ENCODE data around the gene GUCY2D.
"Not testable (repeated sequence)": the region's sequence is repeated elsewhere in the genome, so short reads cannot be mapped to it uniquely, and the experiment has no call there.

The GUCY2D gene

DNA sequence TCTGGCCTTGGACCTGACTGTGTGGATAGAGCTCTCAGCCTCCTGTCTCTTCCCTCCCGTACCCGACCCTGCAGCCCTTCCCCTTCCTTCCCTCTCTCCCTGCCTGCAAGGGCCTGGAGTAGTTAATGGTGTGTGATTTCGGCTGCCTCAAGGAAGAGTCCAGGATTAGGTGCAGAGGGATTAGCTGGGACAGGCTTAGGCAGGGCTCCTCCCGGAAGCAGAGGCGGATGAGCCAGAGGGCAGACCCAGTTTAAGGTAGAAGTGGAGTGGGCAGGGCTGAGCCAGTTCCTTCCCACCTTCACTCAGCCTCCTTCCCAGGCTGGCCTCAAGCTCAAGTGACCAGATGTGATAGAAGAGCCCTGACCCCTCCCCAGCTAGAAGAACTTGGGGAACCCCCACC is 16.8 kb downstream of the GUCY2D start:
- DNase-seq = no peak

DNA sequence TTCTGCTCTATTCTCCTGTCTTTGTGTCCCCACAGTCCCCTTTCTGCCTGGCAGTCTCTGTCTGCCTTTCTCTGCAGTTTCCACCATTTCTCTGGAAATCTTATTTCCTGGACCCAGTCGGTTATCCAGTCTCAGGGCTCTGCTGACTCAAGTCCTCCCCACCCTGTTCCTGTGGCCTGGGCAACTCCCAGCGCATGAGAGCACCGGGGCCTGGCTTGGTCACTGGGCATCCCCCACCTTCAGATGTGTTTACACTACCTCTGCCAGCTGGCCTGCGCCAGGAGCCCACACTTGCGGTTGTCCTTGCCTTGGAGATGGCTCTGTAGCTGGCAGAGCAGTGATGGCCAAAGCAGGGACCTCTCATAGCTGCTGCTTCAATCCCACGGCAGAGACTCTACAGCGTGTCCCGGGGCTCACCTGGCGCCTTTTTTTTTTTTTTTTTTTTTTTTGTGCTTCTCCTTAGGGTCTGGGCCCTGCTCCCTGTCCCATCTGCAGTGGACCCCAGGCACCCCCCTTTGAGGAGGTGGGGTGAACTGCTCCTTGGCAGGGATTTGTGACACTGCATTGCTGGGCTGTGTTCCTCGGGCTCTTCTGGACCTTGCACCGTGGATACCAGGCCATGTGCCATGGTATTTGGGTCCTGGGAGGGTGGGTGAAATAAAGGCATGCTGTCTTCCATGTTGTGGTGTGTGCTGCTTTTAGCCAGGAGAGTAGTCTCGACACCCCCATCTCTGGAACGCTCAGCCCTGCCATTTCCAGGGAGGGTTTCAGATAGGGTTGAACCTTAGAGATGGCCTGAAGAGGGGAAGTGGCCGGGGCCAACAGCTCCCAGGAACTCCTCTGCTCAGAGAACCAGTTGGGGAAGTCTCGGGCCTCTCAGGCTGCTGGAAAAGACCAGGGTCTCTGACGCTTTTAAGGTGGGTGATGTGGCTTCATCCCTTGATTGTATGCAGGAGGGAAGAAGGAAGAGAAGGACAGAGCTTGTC is 17.5 kb downstream of the GUCY2D start:
- no peak for DNase-seq

DNA sequence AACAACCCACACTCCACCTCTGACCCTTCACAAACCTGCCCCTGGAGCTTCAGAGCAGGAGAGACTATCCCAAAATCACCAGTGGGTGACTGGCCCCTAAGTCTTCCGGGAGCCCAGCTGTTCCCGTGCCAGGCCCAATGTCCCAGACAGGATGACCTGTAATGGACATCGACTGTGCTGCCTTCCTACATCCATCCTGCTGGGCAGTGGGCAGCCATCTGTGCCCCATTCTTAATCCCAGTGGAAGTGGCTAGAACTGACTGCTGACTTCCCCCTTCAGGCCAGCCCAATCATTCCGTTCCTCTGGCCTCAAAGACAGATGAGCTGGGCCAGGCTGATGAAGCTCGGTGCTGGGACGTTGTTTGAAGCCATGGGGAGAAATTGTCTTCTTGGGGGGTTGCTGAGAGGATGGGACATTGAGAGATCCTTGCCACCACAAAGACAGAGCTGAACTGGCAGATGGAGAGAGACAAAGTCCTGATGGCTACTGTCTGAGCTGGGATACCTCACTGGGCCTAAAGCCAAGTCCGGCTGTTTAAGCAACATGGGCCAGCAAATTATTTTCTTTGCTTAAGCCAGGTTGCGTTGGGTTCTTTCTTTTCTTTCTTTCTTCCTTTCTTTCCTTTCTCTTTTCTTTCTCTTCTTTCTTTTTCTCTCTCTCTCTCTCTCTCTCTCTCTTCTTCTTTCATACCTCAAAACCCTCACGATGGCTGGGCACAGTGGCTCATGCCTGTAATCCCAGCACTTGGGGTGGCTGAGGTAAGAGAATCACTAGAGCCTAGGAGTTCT is 18.6 kb downstream of the GUCY2D start:
- no peak for DNase-seq

DNA sequence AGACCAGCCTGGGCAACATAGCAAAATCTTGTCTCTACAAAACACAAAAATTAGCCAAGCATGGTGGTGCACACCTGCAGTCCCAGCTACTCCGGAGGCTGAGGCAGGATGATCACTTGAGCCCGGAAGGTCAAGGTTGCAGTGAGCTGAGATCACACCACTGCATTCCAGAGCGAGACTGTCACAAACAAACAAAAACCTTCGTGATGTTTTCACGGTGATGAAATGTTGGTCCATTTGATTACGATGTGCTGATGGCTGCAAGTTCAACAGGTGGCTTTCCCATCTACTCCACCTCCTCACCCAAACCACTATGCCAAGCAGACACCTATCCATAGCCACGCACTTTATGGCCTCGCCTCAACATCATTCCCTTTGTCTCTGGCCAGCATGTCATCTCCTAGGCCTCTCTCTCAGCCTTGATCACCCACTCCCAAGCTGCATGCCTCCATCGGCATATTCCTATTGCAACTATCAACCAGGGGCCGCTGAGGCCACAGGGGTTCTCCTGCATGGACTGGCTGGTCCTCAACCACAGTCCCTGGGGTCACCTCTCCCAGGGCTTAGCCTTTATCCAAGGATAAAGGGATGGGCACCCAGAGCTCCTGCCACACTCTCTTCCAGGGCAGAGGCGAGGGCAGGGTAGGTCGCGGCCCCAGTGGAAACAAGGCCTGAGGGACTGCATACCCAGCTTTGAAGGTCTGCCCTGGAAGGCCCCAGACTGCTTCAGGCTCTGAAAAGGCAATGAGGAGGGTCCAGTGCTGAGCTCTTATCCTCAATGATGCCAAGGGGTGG is 19.3 kb downstream of the GUCY2D start:
- DNase-seq = no peak

DNA sequence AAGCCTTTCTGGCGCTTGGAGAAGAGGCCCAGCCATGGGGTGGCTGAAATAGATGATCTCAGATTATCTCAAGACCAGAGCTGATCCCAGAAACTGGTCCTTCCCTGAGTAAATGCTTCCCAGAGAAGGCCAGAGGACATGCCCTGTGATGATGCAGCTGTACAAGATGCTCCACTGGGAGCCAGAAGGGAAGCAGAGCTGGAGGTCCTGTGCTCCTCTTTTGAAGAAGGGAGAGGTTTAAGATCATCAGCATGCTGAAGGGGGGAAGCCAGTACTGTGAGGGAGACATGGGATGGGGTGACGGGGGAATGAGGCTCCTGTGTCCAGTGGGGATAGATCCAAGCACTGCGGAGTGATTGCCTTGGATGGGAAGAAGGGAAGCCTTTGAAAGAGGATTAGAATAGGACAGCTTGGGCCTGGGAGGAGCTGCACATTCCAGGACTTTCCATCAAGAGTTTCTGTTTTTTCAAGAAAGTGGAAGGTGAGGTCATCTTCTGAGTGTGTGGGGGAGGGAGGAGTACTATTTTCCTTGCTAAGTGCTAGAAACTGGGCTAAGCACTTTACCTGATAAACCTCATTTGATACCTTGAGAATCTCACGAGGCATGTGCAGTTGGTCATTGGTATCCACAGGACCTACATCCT is 20.1 kb downstream of the GUCY2D start:
- no peak for DNase-seq

DNA sequence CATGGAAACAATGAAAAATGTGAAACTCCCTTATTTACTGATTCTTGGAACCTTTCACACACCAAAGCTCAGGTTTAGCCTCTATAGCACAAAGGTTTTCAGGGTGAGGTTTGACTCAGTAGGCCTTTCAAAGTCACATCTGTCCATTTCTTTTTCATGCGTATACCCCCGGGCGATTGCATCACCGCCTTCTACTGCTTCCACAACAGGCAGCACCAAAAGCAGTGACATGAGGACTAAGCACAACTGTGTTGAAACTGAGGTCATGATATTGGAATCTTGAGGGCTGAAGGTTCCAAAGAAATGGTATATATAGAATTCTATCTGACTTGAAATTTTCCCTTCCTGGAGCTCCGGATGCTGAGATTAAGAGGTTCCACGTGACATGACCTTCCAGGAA is 21.7 kb downstream of the GUCY2D start:
- DNase-seq = not testable (repeated sequence)

DNA sequence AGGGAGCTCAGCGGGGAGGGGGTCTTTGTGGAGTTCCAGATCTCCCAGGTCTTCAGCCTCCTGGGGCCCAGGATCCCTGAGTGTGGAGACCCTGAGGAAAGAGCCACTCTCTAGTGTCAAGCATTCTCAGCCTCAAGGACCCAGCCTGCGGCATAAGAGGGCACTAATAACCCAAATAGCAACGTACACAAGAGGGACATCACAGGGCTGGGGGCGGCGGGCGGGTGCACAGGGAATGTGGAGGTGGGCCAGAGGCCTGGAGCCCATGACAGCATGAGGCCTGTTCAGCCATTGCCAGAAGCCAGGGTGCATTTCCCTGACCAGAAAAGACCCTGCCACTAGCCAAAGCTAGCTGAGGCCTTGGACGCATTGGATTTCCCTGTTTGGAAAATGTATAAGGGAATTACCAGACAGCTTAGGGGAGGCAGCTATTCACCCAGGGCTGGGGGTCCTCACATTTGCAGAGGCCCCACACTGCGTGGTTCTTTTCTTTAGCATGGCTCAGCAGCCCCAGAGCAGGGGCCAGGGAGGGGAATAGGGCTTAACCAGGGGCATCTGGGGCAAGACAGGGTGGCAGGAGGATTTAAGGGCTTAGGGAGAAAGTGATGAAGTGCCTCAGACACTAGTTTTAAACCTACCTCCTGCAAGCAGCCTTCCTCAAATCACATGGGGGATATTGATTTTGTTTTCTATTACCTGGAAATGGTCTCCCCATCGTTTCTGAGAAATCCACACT is 22.9 kb downstream of the GUCY2D start:
- DNase-seq = no peak

DNA sequence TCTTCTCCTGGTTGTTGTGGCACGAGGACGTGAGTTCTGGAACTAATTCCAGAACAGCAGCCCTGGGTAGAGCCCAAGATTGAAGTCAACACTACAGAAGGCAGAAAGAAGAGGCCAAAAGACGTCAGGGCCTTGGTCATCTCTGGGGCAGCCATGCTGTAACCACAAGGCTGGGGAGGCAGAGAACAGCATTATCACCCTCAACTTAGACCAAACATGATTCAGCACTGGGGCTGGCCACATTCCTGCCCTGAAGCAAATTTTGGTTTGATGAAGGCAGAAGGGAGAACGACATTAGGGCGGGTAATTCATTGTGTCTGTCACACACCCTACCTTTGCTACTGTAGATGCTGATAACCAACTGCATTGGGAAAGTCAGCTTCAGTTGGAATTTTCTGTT is 26.7 kb downstream of the GUCY2D start:
- DNase-seq = no peak

DNA sequence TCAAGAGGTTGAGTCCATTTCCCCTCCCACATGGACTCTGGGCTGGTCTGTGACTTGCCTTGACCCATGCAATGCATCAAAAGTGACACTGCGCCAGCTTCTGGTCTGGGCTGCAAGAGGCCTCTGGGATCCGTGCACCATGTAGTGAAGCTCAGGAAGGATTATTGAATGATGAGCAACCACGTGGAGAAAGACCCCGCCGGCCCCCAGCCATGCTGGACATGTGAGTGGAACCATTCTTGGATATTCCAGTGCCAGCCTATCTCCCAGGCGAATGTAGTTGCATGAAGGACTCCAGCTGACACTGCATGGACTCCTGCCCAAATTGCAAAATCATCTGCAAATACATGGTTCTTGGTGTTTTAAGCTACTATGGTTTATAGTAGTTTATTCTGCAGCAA is 28.8 kb downstream of the GUCY2D start:
- no peak for DNase-seq

DNA sequence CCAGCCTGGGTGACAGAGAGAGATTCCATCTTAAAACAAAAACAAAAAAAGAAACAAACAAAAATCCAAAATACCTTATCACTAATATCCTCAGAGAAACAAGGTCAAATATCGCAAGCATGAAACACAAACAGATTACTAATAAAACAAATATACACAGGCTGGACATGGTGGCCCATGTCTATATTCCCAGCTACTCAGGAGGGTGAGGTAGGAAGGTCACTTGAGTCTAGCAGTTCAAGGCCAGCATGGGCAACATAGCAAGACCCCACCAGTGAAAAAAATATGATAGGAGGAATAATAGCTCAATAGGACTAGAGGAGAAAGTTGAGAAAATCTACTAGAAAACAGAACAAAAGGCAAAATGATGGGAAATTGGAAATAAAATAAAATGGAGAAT is 29.5 kb downstream of the GUCY2D start:
- DNase-seq = no peak

DNA sequence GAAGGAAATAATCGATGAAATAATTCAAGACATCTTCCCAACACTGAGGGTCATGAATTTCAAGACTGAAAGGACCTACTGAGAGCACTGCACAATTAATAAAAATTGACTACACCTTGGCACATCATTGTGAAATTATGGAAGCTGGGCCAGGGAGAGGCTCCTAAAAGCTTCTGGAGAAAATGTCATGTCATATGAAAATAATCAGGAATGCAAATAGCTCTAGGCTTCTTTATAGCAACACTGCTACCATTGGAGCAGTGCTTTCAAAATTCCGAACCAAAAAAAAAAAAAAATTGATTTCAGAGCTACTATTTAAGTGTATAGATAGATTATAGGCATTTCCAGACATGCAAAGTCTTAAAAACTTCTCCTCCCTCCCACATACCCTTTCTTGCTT is 30.0 kb downstream of the GUCY2D start:
- no peak for DNase-seq

DNA sequence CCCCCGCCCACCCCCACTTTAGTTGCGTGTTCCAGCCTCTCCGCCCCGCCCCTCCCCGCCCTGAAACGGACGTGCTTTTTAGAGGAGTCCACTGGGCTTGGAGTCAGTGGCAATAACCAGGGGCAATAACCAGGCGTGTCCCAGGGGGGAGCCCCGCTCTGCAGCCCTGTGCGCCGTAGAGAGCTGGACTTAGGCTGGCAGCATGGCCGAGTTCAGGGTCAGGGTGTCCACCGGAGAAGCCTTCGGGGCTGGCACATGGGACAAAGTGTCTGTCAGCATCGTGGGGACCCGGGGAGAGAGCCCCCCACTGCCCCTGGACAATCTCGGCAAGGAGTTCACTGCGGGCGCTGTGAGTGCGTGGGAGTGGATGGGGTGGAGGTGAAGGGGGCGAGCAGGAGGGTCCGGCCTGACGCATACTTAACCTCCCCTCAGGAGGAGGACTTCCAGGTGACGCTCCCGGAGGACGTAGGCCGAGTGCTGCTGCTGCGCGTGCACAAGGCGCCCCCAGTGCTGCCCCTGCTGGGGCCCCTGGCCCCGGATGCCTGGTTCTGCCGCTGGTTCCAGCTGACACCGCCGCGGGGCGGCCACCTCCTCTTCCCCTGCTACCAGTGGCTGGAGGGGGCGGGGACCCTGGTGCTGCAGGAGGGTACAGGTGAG is 36.7 kb downstream of the GUCY2D start, which contains the start of gene ALOX15B:
ALOX15B (plus strand) TSS at position 106 of the 657 bp plus-strand sequence; CDS start at position 203, 97 bp downstream.
- no peak for DNase-seq

DNA sequence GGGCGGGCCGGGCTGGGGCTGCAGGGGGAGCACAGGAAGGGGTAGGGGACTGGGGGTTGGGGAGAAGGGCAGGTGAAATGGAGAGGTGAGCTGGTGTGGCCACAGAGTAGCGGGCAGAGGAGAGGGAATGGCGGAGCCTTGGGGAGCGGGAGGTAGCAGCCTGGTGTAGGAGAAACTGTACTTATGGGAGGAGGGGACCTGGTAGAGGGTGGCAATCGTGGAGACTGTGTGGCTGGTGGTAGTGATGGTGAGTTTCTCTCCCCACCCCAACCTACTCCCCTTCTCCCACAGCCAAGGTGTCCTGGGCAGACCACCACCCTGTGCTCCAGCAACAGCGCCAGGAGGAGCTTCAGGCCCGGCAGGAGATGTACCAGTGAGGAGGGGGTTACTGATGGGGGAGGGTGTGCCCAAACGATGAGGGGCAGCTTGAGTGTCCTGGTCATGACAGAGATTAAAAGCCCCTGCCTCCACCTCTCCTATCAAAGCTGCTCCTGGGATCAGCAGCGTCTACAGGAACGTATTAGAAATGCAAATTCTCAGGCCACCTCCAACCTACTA is 37.3 kb downstream of the GUCY2D start:
- DNase-seq = no peak

DNA sequence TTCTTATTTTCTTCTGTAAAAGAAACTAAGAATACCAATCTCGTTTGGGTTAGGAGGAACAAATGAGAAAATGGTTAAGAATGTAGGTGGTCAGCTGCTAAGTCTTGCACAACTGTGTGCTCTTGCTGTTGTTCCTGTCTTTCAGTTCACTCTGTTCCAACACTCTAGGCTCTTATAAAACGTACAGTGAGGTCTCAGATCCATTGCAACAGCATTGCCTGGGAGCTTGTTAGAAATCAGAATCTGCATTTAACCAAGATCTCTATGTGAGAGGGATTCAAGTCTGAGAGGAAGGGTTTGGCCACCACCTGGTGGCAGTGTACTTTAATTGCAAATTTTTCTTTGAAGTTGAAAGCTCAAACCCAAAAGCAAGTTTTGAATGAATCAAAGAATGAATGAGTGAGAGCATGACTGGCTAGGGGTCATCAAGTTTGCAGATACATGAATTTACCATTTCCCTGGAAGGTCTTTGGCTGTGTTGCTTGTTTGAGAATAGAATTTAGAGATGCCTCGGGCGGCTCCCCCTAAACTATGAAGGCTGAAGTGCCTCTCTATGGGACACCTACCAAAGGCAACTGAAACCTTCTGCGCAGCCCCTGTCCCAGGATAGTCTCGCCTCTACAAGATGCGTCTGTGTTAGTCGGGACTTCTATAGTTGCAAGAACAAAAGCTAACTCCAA is 39.0 kb downstream of the GUCY2D start:
- DNase-seq = no peak

DNA sequence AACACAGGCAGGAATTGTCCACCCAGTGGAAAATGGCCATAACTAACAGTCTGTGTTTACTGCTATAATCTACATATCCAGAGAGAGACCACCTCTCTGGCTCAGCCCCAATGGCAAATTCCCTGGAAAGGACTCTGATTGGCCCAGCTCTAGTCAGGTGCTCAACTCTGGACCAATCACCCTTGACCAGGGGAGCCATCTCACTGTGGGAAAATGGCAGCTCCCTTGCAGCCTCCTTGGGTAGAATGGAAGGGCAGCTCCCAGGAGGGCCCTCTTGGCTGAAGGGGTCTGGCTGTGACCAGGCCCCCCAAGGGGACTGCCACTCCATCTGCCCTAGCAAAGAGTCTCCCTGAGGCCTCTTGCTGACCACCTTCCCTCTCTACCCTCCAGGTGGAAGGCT is 39.6 kb downstream of the GUCY2D start:
- no peak for DNase-seq

DNA sequence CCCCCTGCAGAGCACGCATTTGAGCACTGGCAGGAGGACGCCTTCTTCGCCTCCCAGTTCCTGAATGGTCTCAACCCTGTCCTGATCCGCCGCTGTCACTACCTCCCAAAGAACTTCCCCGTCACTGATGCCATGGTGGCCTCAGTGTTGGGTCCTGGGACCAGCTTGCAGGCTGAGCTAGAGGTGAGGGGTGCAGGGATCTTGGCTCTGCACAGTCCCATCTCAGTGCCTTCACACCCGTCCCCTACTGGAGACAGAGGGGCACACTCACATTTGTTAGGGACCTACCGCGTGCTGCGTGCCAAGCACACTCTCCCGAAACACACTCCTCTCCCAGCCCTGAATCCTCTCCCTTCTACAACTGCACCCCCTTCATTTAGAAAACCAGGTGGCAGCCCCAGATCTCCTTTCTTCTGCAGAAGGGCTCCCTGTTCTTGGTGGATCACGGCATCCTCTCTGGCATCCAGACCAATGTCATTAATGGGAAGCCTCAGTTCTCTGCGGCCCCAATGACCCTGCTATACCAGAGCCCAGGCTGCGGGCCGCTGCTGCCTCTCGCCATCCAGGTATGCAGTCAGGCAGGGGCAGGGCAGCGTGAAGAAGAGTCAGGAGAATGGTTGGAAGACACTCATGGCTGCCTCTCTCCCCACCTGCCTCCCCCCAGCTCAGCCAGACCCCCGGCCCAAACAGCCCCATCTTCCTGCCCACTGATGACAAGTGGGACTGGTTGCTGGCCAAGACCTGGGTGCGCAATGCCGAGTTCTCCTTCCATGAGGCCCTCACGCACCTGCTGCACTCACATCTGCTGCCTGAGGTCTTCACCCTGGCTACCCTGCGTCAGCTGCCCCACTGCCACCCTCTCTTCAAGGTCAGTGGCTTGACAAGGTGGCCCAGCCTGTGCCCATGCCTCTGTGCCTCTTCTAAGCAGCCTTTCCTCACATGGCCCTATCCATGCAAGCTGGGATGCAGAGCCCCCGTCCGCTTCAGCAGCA is 42.7 kb downstream of the GUCY2D start:
- no peak for DNase-seq

DNA sequence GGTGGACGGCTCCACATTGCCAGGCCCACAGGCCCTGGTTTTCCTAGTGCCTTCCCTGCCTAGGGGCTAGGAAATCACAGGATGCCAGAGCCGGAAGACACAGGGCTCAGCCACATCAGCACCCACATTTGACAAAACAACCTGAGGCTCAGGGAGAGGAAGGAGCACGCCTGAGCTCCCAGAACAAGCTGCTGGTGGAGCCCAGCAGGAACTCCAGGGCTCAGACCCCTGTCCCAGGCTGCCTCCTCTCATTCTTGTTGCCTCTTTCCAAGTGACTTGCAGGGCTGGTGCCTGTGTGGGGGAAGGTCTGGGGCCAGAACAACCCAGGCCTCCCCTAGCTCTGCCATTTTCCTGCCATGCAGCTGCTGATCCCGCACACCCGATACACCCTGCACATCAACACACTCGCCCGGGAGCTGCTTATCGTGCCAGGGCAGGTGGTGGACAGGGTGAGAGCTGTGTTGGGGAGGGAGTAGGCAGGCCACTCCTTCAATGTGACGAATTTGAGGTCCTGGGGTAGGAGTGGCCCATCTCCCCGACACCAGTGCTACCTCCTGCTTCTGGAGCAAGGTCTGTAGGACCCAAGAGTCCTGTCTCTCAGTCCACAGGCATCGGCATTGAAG is 44.0 kb downstream of the GUCY2D start:
- DNase-seq = no peak
